GM03348 (cell line): ENCODE data around the gene PSEN2.

Experiments used
- DNase-seq: peaks from one replicate; pipeline ENCODE4 v3.0.0; 2012; ENCODE audit warnings: low spot score

The PSEN2 gene

DNA sequence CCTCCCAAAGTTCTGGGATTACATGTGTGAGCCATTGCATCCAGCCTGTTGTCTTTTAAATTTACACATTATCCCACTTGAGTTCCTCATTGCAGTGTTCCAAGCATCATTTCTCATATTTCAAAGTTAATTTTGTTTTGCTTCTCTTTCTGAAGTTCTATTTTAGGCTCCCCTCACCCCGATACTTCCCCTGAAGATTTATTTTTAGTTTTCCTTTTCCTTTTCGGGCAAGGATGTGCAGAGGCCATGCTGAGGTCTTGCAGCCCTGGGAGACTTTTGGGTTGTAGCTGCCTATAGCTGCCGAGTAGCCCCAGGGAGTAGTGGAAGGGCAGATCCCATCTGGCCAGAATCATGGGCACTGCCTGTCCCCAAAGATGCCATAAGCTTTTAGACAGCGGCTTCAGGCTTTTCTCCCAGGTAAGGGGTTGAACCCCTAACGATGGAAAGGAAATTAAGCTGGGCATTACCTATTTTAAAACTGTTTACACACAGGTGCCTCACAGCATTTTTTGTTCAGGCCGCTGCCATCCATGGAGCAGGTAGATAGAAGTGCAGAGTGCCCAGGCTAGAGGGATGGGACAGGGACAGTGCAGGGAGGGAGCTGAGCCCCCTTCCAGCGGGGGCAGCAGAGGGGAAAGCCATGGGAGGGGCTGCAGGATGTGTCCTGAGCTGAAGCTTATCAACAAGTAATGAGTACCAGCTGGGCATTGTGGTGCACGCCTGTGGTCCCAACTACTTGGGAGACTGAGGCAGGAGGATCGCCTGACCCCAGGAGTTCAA, 15.9 kb downstream of the PSEN2 start:
- DNase-seq, result no peak

DNA sequence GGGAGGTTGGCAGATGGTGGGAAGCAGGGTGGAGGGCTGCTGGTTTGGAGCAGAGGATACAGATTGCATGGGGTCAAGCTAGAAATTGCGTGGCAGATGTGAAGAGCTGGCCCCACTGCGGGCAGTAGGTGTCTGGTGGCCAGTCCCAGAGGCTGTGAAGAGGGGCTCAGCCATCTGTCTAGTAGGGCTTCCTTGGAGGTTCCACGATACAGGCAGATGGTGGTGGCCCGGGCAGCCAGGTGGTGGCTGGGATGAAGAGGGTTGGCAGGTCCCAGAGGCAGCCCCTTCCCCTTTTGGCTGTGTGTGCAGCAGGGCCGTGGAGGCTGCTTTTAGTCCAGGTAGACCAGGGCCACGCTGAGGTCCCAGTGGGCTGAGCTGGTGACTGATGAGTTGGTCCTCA, 16.6 kb downstream of the PSEN2 start:
- DNase-seq, result no peak

DNA sequence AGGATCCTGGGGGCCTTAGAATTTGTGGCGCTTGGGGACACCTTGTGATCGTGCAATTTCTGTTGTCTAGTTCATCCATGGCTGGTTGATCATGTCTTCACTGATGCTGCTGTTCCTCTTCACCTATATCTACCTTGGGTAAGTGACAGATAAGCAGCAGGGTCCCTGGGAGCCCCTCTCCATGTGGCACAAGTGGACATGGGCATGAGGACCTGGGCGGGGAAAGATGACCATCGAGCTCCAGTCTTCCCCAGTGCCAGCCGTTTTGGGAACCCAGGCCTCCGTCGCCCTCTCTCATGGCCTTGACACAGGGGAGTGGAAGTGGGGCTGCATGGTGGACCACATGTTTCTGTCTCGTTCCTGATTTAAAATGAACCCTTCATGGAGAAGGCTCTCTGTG, 17.6 kb downstream of the PSEN2 start:
- no peak for DNase-seq

DNA sequence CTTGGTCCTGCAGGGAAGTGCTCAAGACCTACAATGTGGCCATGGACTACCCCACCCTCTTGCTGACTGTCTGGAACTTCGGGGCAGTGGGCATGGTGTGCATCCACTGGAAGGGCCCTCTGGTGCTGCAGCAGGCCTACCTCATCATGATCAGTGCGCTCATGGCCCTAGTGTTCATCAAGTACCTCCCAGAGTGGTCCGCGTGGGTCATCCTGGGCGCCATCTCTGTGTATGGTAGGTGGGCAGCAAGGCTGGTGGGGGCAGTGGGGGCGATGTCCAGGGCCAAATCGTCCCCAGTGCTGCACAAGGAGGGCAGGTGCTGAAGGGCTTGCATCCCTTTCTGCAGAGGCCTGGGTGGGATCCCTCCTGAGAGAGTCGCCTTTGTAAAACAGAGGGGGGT, 18.4 kb downstream of the PSEN2 start:
- DNase-seq, result no peak

DNA sequence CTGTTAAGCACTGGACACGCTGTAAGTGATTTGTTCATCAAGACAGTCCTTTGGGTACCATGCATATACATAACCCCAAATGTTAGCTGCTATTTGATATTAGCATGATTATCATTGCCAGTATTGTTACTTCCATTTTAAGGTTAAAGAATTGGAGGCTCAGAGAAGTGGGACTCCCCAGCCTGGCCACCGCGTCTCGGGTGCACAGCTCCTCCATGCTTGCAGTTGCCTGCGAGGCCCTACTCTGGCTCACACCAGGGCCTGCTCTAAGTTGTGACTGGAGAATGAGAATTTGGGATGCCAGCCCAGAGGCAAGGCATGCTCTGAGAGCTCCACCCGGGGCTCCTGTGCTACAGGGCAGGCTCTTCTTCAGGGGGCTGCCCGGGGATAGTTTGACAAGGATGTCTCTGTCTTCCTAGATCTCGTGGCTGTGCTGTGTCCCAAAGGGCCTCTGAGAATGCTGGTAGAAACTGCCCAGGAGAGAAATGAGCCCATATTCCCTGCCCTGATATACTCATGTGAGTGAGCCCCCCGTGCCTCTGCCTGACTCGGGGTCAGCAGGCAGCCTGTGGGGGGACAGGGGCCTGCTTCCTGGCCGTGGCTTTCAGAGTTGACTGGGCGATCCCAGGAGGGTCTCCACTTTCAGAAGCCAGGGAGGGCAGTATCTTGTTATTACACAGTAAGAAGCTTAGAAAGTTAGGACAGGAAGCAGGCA, 19.4 kb downstream of the PSEN2 start:
- no peak for DNase-seq

DNA sequence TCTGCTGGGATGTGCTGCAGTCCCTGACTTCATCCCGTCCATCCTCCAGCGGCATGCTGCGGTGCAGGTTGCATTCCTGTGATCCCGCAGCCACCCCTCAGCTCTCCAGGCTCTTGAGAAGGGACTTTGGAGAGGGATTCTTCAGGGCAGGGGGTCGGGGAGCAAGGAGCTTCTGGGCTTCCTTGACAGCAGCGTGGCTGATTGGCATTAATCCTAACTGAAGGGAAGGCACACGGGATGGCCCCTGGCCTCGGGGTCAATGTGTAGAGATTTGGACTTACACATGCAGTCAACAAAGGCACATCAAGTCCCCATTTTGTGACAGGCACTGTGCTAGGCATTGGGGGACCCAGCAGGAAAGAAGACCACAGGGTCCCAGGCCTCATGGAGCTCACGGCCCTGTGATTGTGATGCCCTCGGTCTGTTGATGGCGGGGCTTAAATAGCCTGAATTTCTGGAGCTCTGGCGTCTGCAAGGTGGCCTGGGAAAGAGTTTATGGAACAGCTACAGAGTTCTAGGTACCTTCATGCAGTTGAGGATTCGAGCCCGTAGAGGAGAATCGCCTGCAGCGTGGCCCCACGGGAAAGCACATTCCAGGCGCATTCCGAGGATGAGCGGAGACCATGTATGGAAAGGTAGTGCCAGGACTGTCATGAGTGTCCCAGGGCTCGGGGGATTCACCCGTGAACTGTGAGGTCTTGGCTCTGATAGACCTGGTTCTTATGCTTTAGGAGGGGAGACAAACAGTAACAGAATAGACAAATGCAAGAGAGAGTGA, 20.1 kb downstream of the PSEN2 start:
- DNase-seq, result no peak

DNA sequence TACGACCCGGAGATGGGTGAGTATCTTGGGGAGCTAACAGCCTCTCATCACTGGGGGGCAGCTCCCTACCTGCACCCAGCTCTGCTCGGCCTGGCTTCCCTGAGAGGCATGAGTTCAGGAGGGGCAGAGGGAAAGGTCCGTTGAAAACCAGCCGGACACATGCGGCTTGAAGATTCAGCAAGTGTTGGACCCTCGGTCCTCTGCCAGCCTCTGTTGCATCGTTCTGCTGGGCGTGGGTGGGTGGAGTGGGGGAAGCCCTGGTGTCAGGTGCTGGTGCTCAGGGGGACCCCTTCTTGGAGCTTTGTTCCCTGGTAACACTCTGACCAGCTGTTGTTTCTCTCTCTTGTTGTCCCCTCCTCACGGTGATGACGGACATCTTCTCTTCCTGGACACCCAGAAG, 20.9 kb downstream of the PSEN2 start:
- no peak for DNase-seq

DNA sequence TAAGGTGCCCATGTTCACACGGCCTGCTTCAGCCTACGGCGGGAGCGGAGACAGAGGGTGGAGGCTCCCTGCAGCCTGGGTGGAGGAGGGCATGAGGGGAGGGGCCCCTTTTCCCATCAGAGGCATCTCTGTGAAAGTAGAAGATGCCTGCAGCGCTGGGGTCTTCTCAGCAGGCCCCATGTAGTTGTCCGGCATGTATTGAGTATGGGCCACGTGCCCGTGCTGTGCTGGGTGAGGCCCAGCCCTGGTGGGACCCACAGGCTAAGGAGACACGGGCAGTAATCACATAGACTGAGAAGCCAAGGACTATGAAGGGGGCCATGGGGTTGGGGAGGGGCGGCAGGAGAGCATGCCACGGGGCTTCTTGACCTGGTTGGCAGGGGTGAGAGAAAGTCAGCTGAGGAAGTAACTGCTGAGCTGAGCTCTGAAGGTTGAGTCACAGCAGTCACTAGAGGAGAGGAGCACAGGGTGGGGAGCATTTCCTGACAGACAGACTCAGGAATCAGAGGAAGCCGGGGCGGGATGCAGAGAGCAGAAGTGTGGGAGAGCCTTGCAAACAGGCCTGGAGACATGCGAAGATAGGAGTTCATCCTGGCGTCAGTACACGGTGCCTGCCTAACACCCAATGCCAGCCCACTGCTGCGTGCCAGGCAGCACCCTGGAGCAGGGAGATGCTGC, 21.6 kb downstream of the PSEN2 start:
- DNase-seq, result peak; percentile 54

DNA sequence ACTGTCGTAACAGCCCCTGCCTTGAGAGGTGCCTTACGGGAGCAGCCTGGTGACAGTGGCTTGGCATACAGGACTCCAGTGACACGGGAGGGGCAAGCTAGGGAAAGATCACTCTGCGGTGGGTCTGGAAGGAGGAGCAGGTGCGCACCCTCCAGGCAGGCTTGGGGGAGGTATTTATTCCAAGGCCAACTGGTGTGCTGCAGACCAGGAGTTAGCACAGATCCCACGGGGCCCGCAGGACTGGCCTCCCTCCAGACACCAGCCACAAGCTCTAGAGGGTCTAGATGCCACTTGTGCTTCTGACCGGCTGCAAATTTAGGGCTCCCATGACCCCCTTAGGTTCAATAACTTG, 22.1 kb downstream of the PSEN2 start:
- DNase-seq, result no peak

DNA sequence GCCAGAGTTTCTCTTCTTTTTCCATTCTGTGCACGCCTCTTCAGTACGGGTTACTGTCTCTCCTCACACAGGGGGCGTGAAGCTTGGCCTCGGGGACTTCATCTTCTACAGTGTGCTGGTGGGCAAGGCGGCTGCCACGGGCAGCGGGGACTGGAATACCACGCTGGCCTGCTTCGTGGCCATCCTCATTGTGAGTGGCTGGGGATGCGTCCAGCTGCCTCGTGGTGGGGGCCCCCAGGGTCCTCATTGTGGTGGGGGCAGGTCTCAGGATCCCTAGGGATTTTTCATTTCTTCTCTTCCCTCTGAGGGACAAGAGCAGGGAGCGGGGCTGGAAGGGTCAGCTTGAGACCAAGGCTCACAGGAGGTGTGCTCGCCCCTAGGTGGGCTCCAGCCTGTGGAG, 23.5 kb downstream of the PSEN2 start:
- no peak for DNase-seq

DNA sequence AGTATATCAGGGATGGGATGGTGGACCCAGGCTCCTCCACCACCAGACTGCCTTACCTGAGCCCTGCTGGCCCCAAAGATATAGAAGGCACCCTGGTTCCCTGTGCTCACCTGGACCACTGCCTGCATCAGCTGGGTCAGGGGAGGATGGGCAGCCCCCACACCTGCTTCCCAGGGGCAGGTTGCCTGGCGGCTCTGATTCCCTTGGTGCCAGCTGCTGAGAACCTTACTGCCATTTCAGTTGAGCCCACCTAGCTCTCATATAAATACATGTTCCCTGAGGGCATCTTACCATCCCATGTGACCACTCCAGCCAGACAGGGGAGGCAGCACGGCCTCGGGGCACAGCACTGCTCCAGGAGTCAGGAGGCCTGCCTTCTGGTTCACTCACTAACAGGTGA, 24.4 kb downstream of the PSEN2 start:
- DNase-seq, result no peak

DNA sequence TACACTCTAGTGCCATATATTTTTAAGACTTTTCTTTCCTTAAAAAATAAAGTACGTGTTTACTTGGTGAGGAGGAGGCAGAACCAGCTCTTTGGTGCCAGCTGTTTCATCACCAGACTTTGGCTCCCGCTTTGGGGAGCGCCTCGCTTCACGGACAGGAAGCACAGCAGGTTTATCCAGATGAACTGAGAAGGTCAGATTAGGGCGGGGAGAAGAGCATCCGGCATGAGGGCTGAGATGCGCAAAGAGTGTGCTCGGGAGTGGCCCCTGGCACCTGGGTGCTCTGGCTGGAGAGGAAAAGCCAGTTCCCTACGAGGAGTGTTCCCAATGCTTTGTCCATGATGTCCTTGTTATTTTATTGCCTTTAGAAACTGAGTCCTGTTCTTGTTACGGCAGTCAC, 25.2 kb downstream of the PSEN2 start:
- no peak for DNase-seq

DNA sequence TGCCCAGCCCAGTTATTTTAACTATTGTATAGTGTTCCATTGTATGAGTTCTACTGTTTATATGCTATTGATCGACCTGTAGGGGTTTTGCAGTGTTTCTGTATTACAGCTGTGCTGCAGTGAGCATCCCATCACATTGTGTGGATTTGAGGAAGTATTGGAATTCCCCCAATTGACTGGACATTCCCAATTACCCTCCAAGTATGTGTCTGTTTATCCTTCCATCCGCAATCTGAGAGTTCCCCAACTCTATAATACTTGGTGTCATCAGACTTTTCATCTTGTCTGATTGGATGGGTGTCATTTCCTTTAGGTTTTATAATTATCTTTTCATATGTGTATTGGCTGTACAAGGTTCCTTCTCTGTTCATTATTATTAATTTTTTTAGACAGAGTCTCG, 27.8 kb downstream of the PSEN2 start:
- DNase-seq, result no peak

DNA sequence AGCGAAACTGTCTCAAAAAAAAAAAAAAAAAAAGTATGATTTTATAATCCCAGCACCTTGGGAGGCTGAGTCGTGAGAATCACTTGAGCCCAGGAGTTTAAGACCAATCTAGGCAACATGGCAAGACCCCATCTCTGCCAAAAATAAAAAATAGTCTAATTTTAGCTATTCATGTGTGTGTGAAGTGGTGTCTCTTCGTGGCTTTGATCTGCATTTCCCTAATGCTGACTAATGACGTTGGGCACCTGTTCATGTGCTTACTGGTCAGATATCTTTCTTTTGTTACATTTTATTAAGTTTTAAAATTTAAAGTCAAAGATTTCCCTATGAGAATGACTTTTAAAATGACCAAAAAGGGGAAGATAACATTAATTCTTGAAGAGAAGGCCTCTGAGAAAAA, 31.0 kb downstream of the PSEN2 start:
- DNase-seq, result no peak

DNA sequence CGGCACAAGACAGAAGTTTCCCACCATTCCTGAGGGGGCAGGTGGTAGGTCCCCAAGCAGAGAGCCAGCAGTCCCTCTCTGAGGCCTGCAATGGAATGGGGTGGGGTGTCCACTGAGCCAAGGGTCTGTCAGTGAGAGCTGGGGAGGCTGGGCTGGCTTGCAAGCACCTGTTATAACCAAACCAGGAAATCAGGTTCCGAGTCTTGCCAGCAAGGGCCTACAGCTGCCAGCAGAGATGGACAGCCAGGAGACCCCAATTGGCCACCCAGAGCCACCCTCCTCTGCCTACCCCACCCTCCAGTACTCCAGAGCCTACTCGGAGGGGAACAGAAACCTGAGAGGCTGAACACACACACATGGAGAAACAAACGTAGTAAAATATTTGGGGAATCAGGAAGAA, 32.2 kb downstream of the PSEN2 start:
- no peak for DNase-seq

DNA sequence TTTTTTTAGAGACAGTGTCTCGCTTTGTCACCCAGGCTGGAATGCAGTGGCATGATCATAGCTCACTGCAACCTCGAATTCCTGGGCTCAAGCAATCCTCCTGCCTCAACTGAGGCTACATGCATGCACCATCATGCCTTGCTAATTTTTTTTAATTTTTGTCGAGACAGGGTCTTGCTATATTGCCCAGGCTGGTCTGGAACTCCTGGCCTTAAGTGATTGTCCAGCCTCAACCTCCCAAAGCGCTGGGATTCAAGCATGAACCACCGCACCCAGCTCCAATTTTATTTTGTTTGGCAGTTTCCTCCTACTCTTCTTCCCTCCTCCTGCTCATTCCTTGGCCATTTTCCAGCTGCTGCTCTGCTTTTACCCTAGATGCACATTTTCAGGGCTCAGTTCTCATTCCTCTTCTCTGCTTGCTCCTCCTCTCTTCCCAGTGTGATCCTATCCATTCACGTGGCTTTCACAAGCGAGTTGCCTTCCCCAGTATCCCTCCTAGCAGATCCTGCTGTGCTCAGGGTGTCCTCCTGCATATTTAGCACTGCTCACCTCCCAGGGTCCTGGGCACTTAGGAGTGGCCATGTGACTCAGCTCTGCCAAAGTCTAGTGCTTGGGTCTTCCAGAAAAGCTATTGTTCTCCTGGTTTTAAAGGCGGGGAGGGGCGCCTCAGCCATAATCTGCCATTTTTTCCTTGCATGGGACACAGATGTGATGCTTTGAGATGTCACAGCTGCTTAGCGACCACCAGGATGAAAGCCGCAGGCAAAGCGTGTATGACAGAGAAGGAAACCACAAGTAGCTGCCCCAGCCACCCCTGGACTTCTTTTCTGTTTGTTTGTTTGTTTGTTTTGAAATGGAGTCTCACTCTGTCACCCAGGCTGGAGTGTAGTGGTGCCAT, 33.7 kb downstream of the PSEN2 start:
- peak; percentile 68 for DNase-seq

DNA sequence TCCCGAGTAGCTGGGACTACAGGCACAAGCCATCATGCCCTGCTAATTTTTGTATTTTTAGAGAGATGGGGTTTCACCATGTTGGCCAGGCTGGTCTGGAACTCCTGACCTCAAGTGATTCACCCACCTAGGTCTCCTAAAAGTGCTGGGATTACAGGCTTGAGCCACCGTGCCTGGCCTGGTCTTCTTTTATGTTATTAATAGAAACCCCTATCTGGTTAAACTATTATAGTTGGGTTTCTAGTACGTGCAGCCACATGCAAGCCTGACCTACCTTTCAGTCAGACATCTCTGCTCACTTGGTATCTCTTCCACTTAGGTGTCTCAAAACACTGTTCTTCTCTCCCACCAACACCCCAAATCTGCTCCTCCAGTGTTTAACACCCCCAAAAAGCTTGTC, 34.4 kb downstream of the PSEN2 start:
- no peak for DNase-seq

DNA sequence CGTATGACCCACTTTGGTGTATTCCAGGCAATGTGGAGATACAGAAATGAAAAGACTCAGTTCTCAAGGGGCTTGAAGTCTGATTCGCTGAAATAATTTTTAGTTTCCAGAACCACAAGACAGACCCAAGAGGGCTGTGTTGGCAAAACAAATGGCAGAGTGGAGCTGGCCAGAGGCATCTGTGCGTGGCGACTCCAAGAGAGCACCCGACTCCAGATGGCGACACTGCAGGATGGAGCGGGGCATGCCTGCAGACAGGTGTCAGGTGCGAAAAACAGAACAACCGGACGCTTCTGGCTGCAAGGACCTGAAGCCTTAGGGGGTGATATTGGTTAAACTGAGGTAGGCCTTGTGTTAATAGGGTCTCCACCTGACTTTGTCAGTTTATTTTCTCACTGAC, 38.0 kb downstream of the PSEN2 start:
- no peak for DNase-seq

DNA sequence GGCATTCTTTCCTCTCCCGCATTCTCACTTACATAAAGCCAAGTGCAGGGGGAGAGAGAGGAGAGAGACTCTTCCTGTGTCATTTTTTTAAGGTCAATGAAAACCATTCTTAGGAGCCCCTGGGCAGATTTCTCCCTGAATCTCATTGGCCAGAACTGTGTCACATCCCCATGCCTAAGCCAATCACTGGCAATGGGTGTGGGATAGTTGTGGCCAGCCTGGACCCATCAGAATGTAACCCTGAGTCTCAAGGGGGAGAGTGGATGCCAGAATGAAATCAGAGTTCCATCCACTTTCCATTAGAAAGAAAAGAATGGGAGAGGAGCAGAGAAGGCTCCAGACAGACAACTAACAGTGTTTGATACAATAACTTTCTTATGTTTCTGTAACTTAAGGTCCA, 38.5 kb downstream of the PSEN2 start:
- DNase-seq, result no peak

DNA sequence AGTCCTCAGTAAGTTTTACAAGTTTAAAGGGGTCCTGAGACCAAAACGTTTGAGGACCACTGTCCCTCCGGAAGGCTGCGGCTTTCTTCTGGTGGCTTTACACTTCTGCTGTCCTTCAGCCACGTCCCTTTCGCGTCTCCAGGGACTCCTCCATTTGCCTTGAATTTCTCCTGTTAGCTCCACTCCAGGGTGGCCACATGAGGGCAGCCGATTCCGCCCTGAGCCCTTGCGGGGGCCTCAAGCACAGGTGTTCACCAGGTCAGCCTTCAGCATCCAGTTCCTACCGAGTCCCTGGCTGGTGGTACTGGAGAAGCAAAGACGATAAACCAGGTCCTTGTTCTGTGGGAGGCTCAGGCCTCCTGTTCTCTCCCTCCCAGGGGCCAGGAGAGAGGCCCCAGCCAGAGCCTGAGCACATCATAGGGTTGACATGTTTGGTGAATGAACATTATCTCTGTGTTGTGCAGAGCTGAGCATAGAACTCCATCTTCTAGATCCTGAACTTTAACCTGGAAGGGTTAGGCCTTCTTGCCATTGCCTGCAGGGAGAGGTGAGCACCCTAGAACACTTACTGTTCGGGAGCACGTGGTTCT, 42.3 kb downstream of the PSEN2 start:
- DNase-seq, result peak; percentile 51

DNA sequence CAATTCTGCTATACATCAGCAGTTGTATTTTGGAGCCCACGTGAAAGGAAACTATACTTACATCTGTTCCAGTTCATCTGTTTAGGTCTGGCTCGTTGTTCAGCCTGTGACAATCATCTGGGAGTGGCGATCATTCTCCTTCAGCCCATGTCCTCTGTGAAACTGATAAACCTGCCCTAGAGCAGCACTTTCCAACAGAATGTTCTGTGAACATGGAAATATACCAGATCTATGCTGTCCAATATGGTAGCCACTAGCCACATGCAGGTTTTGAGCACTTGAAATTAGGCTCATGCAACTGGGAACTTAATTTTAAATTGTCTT, 45.2 kb downstream of the PSEN2 start:
- DNase-seq, result no peak
